HG02938 (cell line): ENCODE results near the gene PGF.

ENCODE experiments used
- ATAC-seq: cut with Tn5 transposase; IDR thresholded peaks from one replicate; pipeline ENCODE4 v1.9.1; 2021; ENCODE audit warnings: mild to moderate bottlenecking, moderate library complexity; ENCODE audit not compliant: unreplicated experiment

The PGF gene

DNA sequence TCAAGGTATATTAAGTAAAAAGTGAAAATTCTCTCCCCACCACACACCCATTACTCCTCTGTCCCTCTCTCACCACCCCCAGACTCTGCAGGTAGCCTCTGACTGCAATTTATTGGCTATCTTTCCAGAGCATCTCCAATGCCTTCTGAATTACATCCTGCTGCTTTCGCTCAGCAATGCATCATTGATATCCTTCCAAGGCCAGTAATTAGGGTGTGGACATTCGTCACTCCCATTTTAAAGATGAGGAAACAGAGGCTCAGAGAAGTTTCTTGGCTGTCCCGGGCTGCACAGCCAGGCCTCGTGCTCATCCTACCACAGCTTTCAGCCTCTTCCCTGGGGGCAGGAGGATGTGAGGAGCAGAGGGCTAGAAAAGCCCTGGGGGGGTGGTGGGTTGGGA lies 23.6 kb upstream of the PGF start:
- no peak for ATAC-seq

DNA sequence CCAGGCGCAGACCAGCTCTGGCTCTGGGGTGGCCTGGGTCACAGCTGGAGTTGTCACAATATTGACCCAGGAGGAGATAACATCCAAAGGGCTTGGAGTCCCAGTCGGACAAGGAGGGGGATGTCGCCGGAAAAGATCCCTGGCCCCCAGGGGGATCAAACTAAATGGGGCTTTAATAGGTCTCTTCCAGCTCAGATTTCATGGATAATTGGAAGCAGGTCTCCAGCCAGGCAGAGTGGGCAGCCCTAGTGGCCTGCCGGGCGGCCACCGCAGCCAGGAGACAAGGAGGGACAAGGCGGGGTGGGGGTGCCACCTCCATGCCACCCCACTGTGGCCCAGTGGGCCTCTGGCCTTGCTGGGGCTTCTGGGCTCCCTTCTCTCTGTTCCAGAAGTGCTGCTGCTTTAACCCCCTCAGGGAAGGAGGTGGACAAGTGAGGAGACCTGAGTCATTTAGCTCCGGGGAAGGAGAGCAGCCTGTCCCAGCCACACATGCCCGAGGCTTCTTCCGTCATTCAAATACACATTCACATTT lies 23.1 kb upstream of the PGF start:
- no peak for ATAC-seq

DNA sequence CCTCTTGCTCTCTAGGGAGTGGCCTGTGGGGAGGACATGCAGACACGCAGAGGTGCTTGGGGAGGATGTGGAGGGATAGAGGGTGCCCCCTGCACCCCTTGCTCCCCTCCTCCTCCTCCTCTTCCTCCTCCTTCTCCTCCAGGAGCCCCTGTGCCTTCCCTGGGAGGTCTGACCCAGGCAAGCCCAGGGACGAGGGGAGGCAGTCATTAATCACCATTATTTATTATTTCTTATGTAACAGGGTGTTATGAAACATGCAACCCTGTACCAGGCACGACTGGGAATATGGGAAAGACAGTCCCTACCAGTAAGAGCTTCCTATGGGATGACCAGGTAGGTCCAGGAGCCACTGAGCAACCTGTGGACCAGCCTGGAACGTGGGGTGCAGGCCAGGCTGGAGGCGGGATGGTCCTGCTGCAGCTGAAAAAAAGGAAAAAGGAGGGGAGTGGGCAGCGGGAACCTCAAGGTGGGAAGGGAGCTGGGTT lies 22.5 kb upstream of the PGF start:
- no peak for ATAC-seq

DNA sequence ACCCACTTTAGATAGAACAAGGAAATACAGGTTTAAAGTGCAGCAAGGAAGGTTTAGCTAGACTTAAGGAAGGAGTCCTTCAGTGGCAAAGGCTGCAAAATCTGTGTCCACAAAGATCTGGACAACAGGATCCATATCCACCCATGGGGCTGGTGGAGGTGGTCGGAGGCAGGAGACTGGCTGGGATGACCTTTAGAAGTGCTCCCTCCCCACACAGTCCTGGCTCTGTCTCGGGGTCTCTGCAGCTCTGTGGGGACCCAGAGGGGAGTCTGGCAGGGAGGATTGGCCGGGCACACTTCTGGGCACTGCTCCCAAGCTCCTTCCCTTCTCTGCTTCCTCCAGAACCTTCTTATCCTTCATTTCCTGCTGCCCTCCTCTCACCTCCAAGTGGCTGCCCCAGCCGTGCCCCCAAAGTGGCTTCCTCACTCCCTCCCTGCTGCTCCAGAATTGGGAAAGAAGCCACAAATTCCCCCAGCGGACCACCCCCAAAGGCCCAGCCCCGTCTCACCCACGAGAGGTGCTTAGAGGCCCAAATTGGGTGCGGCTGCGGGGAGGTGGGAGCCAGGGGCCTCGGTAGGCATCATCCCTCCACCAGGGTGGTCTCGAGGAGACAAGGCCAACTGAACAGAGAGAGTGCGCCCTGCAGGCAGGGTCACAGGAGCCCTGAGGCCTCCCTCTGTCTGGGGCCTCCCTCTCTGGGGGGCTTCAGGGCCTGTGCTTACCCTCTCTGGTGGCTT lies 21.9 kb upstream of the PGF start:
- no peak for ATAC-seq

DNA sequence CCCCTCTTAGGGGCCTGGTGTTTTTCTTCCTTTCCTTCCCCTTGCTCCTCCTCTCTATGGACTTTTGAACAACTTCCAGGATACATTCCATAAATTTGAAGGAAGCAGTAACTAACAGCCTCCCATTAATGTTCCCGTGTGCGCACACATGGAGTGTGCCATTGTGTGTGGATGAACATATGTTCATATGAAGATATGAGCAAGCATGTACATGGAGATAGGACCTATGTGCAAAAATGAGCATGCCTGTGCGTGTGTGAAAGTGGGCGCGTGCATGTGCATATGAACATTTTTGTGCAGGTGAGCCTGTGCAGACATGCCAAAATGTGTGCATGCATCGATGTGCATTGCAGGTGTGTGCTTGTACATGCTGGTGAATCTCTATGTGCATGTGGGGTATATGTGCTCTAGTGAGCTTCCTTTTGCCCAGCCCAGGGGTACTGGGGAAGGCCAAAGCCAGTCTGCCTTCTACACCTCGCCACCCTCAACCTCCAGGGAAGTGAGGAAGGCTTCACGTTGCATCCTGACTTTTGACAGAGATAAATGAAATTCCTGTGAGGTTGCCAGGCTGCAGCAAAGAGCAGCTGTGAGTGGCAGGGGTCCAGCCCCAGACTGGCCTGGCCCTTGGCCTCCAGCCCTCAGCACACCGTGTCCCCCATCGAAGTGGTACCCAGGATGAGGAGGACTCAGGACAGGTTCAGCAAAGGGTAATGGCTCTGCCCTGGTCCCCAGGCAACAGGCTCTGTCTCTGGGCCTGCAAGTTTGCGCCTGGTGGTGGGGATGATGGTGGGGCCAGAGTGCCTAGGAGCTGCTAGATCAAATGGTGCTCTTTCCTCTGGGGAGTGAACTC lies 21.1 kb upstream of the PGF start:
- ATAC-seq: no peak

DNA sequence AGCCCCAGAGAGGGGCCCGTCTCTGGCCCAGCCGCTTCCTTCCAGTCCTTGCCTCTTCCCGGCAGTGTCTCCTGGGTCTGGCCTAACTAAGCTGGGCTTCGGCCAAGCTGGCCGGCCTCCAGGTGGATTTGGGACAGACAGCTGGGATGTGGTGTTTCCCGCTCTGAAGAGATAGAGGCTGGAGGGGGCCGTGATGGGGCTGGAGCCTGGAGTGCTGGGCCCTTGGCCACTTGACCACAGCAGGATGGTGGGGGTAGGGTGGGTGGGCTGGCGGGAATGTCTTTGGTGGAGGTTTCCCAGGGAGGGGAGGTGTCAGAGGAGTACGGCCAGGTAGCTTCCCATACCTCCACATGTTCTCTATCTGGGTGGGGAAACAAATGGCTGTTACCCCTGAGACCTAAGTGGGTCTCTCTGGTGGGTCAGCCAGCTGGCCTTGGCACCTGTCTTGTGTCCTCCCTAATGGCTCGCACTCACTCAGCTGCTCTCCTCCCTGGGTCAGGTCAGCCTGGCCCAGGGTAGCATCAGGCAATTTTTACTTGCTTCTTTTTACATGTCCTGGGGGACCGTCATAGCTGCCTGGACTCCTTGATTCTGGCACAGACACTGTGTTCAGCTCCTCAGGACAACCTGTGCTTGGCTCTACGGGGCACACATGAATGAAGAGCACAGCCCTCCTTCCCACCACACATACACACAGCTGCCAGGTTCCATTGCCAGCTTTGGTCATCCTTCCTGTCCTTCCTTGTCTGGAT lies 19.8 kb upstream of the PGF start:
- ATAC-seq: no peak

DNA sequence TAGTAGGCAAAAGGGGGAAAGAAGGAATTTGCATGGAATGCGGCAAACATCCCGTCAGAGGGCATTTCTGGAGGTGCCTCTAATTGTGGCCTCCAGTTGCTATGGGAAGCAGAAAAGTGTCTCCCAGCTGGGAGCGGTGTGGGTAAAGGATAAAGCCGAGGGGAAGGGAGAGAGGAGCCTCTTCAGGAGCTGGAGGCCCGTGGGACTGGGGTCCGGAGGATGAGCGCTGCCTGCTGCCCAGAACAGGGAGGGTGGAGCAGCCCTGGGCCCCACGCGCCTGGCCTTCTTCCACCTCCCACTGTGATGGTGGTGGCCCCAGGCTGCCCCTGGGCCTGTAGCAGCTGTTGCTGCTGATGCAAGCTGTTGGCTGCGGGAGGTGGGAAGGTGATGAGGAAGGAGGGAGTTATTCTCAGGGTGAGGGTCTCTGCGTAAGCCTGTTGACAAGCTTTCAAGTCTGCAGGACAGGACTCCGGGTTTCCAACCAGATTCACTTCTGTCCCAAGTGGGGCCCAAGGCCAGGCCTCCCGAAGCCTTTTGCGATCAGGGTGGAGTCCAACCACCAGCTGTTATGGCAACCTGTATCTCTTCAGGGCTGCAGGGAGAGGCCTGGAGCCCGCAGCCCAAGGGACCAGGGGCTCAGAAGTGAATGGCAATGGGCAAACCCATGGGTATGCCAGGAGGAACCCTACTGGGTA lies 19.1 kb upstream of the PGF start:
- no peak for ATAC-seq

DNA sequence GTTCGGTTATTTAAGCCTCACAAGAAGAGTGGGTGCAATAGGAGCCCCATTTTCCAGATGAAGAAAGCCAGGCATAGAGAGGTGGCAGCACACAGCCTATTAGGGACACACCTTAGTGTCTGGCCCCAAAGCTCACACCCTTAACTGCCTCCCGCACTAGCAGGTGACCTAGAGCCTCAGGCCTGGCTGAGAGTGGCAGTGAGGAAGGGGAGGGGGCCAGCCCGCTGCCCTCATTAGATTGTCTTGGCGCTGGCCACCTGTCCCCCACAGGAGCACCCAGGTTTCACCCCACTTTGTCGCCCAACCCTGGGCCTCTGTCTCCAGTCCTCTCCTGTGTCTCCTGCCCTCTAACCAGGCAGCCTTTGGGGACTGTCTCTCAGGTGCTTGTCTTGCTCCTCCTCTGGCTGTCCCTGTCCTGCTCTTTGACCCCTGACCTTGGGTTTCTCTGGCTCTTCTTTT lies 18.5 kb upstream of the PGF start:
- no peak for ATAC-seq

DNA sequence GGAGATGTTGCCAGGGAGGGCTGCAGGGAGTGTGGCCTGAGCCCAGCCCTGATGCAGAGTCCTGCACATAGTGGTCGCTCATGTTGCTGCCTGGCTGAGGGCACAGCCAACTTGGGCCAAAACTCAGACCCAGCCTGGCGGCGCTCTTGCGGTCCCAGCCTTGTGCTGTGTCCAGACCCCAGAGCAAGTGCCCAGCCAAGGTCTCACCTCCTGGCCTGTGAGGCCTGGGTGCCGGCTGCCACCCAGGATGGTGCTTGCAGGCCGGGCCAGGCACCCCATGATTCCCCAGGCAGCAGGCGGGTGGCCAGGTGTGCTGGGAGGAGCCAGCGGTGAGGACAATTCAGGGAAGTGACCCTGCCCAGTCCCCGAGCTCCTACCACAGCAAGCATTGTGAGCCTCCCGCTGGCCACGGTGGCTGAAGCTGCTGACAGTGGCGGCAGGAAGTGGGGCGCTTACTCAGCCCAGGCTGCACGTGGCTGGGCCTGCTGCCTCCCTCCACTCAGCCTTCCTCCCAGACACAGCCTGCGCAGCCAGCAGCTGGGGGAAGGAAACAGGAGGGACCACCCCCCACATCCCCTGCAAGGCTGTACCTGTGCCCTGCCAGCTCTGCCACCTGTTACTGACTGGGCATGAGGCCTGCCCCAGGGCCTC lies 17.7 kb upstream of the PGF start:
- no peak for ATAC-seq

DNA sequence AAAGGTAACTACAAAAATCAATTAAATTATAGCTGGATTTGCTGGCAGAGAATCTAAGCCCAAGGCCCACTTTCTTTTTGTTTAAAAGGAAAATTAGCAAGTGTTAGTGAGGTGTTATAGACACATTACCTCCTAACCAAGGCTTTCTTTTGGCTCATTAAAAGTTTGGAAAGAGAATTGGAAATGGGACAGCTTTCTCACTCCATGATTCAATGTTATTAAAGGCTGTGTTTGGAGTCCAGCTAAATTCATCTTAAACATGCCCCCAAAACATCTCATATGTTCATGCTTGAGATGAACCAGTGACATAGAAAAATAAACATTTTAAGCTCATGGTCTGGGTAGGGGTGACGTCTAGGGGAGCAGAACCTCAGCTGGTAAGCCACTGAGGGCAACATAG lies 13.4 kb upstream of the PGF start:
- no peak for ATAC-seq

DNA sequence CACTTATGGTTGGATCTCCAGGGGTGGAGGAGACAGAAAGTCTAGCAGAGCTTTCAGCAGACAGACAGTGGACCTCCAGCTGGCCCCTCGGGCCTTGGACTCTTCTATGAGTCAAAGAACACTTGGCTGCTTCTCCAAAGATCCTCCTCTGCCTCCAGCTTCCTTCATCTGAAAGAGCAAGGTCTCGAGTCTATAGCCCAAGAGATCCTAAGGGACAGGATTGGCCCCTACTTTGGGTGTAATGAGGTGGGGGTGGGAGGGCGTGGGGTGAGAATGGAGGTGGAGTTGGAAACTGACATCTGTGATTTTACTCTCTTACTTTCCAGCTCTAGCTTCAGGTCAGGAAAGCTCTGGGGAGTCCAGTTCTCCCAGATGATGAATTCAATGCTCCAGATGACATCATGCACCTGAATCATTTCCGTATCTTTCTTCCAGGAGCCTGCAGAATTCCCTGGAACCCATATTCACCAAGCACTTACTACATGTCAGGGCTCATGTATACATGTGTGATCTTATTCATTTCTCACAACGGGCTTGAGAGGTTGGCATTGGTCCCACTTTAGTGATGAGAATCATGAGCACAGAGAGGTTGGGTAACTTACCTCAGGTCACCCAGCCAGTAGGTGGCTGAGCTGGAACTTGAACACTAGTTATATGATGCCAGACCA lies 10.2 kb upstream of the PGF start:
- no peak for ATAC-seq

DNA sequence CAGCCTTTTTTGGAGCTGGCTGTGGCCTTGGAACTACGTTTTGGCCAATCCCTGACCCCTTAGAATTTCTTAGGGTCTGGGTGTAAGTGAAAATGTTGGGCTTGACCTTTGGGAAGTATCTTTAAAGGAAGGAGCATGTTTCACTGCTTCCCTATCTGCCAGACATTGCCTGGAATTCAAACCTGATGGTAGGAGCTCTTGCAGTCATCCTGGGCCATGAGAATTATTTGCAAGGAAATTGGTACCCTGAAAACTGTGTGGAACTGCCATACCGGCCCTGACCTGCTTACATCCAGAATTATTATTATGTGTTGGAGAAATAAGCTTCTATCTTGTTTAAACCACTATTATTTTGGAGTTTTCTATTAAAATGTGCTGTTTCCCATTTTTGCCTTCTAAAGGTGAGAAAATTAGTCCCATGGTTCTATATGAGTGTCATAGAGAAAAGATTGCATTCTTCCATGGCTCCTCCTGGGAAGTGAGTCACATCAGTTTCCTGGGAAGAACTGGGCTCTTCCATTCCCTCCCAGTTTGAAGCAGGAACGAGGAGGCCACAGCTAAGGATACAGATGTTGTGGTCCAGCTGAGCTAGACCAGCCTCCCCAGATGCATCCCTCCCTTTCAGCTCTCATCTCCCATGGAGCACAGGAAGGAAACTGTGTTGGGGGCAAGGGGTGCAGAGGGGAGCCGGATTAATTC lies 9.5 kb upstream of the PGF start:
- no peak for ATAC-seq

DNA sequence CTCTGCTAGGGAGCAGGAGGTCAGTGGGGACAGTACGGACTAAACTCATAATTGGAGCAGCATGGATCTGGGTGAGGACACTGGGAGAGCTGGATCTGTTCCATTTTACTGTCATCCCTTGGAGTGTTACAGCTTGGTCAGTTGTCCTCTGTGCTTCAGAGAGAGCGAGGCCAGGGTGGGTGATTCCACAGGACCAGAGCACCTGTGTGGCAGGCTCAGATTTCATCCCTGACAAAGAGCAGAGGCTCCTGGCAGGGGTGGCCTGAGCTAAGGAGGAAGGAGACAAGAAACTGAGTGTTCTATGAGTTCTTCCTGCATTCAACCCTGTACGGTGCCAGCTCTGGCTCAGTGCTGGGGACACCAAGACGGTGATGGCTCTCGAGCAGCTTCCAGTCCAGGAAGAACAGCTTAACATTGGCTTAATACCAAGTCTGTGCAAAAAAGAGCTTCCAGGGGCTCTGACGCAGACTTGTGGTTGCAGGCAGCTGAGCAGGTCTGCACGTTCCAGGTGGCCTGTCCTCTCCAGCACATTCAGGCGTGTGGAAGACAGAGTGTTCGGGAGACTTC lies 8.4 kb upstream of the PGF start:
- no peak for ATAC-seq

DNA sequence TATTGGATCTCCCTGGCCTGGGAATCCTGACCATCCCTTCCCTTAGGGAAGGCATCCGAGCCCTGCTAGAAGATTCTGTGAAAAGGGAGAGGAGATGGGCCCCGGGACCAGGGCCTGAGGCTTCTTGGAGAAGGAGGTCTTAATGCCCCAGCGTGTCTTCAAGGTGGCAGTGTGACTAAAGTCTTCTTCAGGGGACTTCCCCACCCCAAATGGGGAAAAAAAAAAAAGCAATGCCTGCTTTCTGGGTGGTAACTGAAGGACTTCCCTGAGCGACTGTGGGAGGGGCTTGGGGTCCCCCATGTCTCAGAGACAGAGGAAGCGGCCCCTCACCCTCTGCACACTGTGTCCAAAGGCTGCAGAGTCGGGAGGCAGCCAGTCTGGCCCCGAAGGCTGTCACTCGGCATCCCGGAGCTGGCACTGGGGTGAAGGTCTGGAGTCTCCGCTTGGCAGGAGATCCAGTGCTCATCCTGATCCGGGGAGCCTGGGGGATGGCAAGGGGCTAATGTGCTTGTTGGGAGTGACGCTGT lies 7.8 kb upstream of the PGF start:
- no peak for ATAC-seq

DNA sequence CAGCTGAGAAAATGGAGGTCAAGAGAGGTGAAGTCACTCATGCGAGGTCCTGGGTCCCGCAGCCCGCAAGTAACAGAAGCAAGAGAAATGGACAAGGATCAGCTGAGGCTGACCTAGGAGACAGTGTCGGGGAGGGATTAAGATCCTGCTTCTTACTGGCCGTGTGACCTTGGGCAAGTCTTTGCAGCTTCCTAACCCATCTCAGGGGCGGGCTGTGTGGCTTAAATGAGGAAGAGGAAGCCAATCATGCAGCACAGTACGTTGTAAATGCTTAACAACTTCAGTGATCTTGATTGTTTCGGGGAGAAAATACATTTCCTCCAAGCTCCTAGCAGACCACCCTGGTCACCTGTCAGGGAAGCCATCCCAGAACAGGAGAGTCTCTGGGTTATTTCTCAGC lies 7.1 kb upstream of the PGF start:
- ATAC-seq: no peak

DNA sequence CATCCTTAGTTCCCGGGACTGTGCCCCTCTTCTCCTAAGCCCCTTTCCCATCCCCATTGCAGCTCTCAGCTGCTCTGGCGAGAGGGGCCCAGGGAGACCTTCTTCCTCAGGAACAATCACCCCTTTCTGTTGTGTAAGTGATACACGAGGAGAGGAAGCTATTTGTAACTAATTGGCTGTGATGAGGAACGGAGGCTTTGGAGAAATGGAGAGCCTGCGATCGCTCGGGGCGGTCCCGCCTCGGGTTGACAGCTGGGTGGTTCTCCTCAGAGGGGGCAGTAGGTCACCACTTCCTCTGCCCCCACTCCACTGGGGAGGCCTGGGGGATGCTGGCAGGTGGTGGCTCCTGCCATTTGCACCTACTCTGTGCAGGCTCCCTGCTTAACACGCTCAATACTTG lies 6.6 kb upstream of the PGF start:
- ATAC-seq: no peak

DNA sequence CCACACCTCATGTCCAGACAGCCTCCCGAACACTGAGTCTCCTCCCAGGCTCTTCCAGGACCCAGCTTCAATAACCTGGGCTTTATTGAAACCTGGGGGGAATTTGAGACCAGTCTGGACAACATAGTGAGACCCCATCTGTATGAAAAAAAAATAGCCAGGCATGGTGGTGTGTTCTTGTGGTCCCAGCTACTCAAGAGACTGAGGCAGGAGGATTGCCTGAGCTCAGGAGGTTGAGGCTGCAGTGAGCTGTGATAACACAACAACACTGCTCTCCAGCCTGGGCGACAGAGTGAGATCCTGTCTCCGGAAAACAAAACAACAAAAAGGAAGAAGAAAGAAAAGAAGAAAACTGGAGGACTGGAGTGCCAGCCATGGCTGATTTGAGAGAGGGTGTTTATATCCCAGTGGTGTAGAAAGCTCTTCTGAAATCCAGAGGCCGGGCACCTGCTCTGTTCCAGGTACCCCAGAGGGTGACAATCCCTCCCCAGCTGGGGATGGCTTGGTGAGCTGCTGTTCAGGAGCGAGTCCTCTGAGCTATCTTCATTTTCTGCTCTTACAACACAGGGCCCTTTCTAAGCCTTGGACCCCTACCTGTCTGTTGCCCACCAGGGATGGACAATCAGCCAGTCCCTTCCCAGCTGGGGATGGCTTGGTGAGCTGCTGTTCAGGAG lies 6.0 kb upstream of the PGF start:
- ATAC-seq: no peak

DNA sequence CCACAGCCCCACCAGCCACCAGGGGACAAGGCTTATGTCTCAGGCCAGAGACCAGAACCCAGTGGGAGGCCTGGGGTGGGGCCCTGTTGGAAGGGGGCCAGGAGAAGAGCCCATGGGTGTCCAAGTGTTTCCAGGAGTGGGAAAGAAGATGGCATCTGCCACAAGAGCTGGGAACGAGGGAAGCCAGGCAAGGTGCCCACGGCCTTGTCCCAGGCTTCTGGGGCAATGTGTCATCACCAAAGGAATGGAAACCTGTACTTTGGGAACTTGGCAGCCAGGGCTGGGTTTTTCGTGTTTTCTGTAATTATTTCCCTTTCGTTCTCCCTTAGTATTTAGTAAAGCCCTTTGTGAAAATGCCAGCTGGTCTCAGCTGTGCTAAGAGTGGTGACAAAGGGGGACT lies 5.3 kb upstream of the PGF start:
- no peak for ATAC-seq
